ENCODE data around the gene WDR74. TPM values are rescaled to one million over a fixed set of nuclear protein-coding genes. Genes with fewer than 3 reads are reported as not detected.

Gene WDR74
- 51.3 TPM for polyA plus RNA-seq (2012; ENCODE audit: missing spikeins)

- DNase-seq (ENCODE audit: insufficient read length) (peak; percentile 83), FAIRE-seq (peak; percentile 91)
- TF ChIP-seq TAF1 (IDR thresholded peaks at IDR 0.05; ENCODE audit: borderline replicate concordance, low read depth, low read length) (peak; percentile 95), POLR2A (IDR thresholded peaks at IDR 0.05; ENCODE audit: low read depth, low read length) (peak; percentile 96), POLR2AphosphoS5 (IDR thresholded peaks at IDR 0.05; ENCODE audit: low read depth, low read length) (peak; percentile 95)
Observed at GRCh38 chr11:62839050-62839945, at the start of gene WDR74. WDR74 (minus strand) TSS chr11:62839590; CDS start chr11:62839570, 20 bp downstream.

GRCh38 chr11:62889126-62889483 is 49.7 kb upstream of the WDR74 start:
- TF ChIP-seq POLR2A (IDR thresholded peaks at IDR 0.05; ENCODE audit: low read depth, low read length) (no peak), TAF1 (IDR thresholded peaks at IDR 0.05; ENCODE audit: borderline replicate concordance, low read depth, low read length) (no peak), POLR2AphosphoS5 (IDR thresholded peaks at IDR 0.05; ENCODE audit: low read depth, low read length) (no peak)
- DNase-seq (ENCODE audit: insufficient read length): no peak
- no peak for FAIRE-seq

GRCh38 chr11:62888406-62888805 is 49.0 kb upstream of the WDR74 start:
- FAIRE-seq (no peak), DNase-seq (ENCODE audit: insufficient read length) (no peak)
- TF ChIP-seq POLR2A (IDR thresholded peaks at IDR 0.05; ENCODE audit: low read depth, low read length) (no peak), POLR2AphosphoS5 (IDR thresholded peaks at IDR 0.05; ENCODE audit: low read depth, low read length) (no peak)

- FAIRE-seq: no peak
- no peak for TF ChIP-seq TAF1 (IDR thresholded peaks at IDR 0.05; ENCODE audit: borderline replicate concordance, low read depth, low read length)
- no peak for TF ChIP-seq POLR2A (IDR thresholded peaks at IDR 0.05; ENCODE audit: low read depth, low read length)
- 0 out of 2 replicates have a peak, but pooled peaks have one; percentile 20 for TF ChIP-seq POLR2AphosphoS5 (IDR thresholded peaks at IDR 0.05; ENCODE audit: low read depth, low read length)
- no peak for DNase-seq (ENCODE audit: insufficient read length)
Observed at GRCh38 chr11:62885137-62885750, 45.9 kb upstream of the WDR74 start.

GRCh38 chr11:62883673-62884072 is 44.3 kb upstream of the WDR74 start:
- FAIRE-seq: no peak
- no peak for DNase-seq (ENCODE audit: insufficient read length)
- TF ChIP-seq POLR2AphosphoS5 (IDR thresholded peaks at IDR 0.05; ENCODE audit: low read depth, low read length): no peak
- no peak for TF ChIP-seq POLR2A (IDR thresholded peaks at IDR 0.05; ENCODE audit: low read depth, low read length)
- TF ChIP-seq TAF1 (IDR thresholded peaks at IDR 0.05; ENCODE audit: borderline replicate concordance, low read depth, low read length): no peak

GRCh38 chr11:62882788-62883501 is 43.6 kb upstream of the WDR74 start:
- no peak for DNase-seq (ENCODE audit: insufficient read length)
- TF ChIP-seq POLR2A (IDR thresholded peaks at IDR 0.05; ENCODE audit: low read depth, low read length): no peak
- TF ChIP-seq TAF1 (IDR thresholded peaks at IDR 0.05; ENCODE audit: borderline replicate concordance, low read depth, low read length): no peak
- FAIRE-seq: no peak

GRCh38 chr11:62882431-62882749 is 43.0 kb upstream of the WDR74 start:
- FAIRE-seq: no peak
- DNase-seq (ENCODE audit: insufficient read length): no peak
- TF ChIP-seq TAF1 (IDR thresholded peaks at IDR 0.05; ENCODE audit: borderline replicate concordance, low read depth, low read length): no peak
- no peak for TF ChIP-seq POLR2AphosphoS5 (IDR thresholded peaks at IDR 0.05; ENCODE audit: low read depth, low read length)
- TF ChIP-seq POLR2A (IDR thresholded peaks at IDR 0.05; ENCODE audit: low read depth, low read length): no peak

GRCh38 chr11:62881579-62882430 is 42.4 kb upstream of the WDR74 start:
- no peak for TF ChIP-seq POLR2AphosphoS5 (IDR thresholded peaks at IDR 0.05; ENCODE audit: low read depth, low read length)
- no peak; the same call in 1 of the 2 replicates for TF ChIP-seq TAF1 (IDR thresholded peaks at IDR 0.05; ENCODE audit: borderline replicate concordance, low read depth, low read length)
- TF ChIP-seq POLR2A (IDR thresholded peaks at IDR 0.05; ENCODE audit: low read depth, low read length): peak; percentile 55
- FAIRE-seq (peak; percentile 67), DNase-seq (ENCODE audit: insufficient read length) (peak; percentile 78)

GRCh38 chr11:62880803-62881578 is 41.6 kb upstream of the WDR74 start, which contains the start of gene SLC3A2:
SLC3A2 (plus strand) TSS chr11:62880896; CDS start chr11:62881024, 128 bp downstream.
- DNase-seq (ENCODE audit: insufficient read length) (peak; percentile 81), FAIRE-seq (peak; percentile 87)
- TF ChIP-seq POLR2A (IDR thresholded peaks at IDR 0.05; ENCODE audit: low read depth, low read length): peak; percentile 97
- peak; percentile 98 for TF ChIP-seq POLR2AphosphoS5 (IDR thresholded peaks at IDR 0.05; ENCODE audit: low read depth, low read length)
- peak; percentile 88 for TF ChIP-seq TAF1 (IDR thresholded peaks at IDR 0.05; ENCODE audit: borderline replicate concordance, low read depth, low read length)

GRCh38 chr11:62880231-62880802 is 40.9 kb upstream of the WDR74 start:
- TF ChIP-seq POLR2A (IDR thresholded peaks at IDR 0.05; ENCODE audit: low read depth, low read length) (no peak), POLR2AphosphoS5 (IDR thresholded peaks at IDR 0.05; ENCODE audit: low read depth, low read length) (no peak), TAF1 (IDR thresholded peaks at IDR 0.05; ENCODE audit: borderline replicate concordance, low read depth, low read length) (no peak)
- no peak for DNase-seq (ENCODE audit: insufficient read length)
- no peak for FAIRE-seq
